GM08714 (cell line): ENCODE results near the gene KCNIP3.
"Not testable (repeated sequence)": the region's sequence is repeated elsewhere in the genome, so short reads cannot be mapped to it uniquely, and the experiment has no call there.

Experiments
- H3K4me3 ChIP-seq: fragments of 200-500 bp; sonication (Bioruptor generic); 2 replicates; pipeline ENCODE4 v1.5.1; 2014; ENCODE audit warnings: mild to moderate bottlenecking, low read length, inconsistent platforms
- ZNF274 ChIP-seq: IDR thresholded peaks from 2 replicates; pipeline ENCODE4 v1.6.1; 2012; ENCODE audit warnings: mild to moderate bottlenecking, low read depth, low read length

The KCNIP3 gene

DNA sequence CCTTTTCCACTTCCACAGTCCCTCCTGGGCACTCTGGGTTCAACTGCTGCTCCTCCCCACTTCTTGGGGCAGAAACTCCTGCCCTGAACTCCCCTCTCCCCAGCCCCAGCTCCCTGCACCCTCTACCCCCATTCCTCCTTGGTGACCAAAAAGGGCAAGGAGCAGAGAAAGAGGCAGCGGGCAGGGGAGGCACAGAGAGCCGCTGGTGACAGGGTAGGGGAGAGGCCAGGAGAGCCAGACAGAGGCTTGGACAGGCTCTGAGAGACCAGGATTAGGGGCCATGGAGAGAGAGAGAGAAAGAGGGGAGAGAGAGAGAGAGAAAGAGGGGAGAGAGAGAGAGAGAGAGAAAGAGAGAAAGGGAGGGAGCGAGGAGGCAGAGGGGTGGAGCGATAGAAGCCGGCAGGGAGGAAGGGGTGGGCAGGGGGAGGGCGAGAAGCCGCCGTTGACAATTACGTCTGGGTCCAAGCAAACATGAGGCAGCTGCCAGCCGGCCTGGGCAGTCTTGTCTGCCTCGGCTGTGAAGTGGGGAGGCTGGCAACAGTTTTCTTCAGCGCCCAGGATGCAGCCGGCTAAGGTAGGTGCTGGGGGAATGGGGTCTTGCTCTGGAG is at the start of gene KCNIP3:
KCNIP3 (plus strand) TSS at position 468 of the 608 bp plus-strand sequence; CDS start at position 560, 92 bp downstream.
- H3K4me3 ChIP-seq = no peak within 1 kb of the TSS
- TF ChIP-seq ZNF274 = no peak

- TF ChIP-seq ZNF274 = no peak
- H3K4me3 ChIP-seq = no peak overlapping the region
These were observed 38.9 kb upstream of the KCNIP3 start for GRCh38 chr2:95258271-95258670.

GRCh38 chr2:95260028-95261023 is 36.8 kb upstream of the KCNIP3 start:
- TF ChIP-seq ZNF274 = no peak
- no peak overlapping the region for H3K4me3 ChIP-seq

DNA sequence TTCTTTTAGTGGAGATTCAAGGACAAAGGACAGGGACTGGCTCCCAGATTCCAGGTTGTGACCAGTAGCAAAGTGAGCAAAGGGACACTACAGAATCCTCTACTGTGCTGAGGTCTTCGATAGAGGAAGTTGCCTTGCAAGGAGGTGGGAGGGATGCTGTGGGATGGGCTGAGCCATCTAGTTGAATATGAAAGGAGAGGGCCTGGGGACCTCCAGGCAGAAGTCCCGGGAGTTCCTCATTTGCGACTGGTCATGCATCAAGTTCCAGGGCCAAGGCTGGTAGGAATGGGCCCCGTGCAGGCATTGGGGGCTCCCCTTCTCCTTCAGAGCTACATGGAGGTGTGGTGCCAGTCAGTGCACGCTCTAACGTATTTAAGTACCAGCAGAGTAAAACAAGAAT is 35.5 kb upstream of the KCNIP3 start:
- no peak overlapping the region for H3K4me3 ChIP-seq
- TF ChIP-seq ZNF274 = no peak

- no peak overlapping the region for H3K4me3 ChIP-seq
- no peak for TF ChIP-seq ZNF274
These were observed 34.1 kb upstream of the KCNIP3 start for GRCh38 chr2:95262896-95263542.

DNA sequence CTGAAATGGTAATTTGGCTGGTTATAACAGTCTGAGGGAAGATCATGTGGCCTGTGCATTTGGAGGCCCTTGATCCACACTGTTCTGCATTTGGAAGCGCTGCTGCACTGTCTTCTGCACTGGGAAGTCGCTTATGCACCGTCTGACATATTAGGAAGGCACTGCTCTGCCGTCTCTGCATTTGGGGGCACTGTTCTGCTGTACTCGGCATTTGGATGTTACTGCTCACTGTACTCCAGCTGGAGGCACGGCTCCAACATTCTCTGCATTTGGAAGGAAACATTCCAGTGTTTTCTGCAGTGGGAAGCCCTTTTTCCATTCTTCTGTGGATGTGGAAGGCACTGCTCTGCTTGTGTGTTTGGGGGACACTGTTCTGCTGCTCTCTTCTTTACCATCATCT is 32.5 kb upstream of the KCNIP3 start:
- TF ChIP-seq ZNF274 = no peak

DNA sequence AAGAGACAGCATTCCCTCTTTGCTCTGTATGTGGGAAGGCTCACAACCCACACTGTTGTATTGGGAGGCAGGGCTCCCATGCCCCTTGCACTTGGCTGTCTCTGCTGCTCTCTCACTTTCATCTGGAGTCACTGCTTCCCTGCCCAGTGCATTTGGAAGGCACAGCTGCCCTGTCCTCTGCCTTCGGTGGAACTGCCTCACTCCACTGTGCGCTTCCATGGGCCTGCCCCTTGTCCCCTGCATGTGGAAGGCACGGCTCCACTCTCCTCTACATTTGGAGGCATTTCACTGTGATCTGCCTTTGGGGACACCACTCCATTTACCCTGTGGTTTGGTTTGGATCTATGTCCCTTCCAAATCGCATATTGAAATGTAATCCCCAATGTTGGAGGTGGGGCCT is 32.0 kb upstream of the KCNIP3 start:
- TF ChIP-seq ZNF274 = no peak
- H3K4me3 ChIP-seq = no peak overlapping the region

More for the DNA sequence above, 32.5 kb upstream of the KCNIP3 start:
- no peak overlapping the region for H3K4me3 ChIP-seq

- no peak for TF ChIP-seq ZNF274
These were observed 30.2 kb upstream of the KCNIP3 start for GRCh38 chr2:95266781-95267430.

DNA sequence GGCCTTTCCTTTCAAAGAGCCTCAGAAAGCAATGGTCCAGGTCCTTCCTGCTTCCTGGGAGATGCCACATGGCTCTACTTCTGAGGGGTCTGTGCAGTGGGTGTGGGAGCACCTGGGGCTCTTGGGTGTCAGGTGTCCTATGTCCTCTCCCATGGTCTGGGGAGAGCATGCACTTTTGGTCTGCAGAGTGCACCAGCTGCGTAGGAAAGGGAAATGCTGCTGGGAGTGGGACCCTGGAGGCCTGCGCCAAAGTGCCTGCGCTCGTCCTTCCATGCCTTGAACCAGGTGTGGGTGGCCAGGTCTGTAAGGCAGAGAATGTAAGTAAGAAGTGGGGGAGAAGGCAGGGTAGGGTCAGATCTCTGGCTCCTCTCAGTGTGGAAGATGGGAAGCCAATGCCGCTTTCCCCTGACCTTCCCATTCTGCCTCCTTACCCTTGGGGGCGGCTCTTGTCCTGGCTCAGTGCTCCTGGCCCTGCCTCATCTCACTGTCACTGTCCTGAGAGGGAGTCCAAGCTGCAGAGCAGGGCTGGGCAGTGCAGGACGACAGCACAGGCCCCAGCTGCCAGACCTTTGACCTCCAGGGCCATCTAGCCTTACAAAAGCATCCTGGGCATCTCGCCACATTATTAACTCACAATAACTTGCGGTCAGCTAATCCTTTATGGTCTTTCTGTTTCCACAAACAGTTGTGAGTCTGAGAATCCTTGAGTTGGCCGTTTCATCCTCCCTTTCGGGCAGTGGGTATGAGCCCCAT is 29.5 kb upstream of the KCNIP3 start:
- TF ChIP-seq ZNF274 = no peak
- no peak overlapping the region for H3K4me3 ChIP-seq

More at GRCh38 chr2:95266781-95267430, 30.2 kb upstream of the KCNIP3 start:
- no peak overlapping the region for H3K4me3 ChIP-seq

GRCh38 chr2:95268211-95269035 is 28.7 kb upstream of the KCNIP3 start:
- no peak for TF ChIP-seq ZNF274
- no peak overlapping the region for H3K4me3 ChIP-seq

- TF ChIP-seq ZNF274 = no peak
- no peak overlapping the region for H3K4me3 ChIP-seq
These were observed 28.0 kb upstream of the KCNIP3 start for GRCh38 chr2:95269036-95269680.

GRCh38 chr2:95269745-95270144 is 27.4 kb upstream of the KCNIP3 start:
- not testable (repeated sequence) for H3K4me3 ChIP-seq
